ENCODE measurements around the gene JSRP1.

JSRP1 gene

DNA sequence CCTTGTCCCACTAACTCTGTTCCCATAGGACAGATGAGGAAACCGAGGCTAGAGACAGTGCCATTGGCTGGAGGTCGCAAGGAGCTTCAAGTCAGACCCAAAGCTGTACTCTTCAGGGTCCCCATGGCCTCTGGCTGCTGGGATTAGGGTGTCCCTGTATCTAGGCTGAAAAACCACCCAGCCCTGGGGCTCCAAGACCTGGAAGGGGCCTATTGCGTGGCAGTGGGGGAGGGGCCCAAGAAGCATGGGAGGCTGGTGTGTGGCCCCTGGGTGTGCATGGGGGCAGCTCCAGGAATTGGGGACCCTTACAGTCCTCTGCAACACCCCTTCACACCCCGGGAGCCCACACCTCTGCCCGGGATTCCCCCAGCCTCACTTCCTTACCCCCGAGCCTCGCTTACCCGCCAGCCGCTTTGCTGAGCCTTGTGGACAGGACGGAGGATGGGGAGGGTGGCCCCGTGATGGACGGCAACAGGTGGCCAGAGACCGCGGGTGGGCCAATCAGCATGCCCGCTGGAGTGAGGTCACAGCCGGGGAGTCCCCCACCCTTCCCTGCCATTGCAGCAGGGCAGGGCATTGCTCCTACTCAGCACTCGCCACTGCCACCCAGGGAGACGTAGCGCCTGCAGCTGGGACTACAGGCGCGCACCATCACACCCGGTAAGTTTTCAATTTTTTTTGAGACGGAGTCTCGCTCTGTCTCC is at the start of gene JSRP1:
Gene JSRP1 (minus strand): TSS at position 436 of the 704 bp plus-strand sequence. CDS start 1,103 bp downstream, outside the sequence.
- no peak for DNase-seq (ENCODE audit: low read depth)

- no peak for DNase-seq (ENCODE audit: low read depth)
Observed at GRCh38 chr19:2305452-2306280, 49.4 kb upstream of the JSRP1 start.

- DNase-seq (ENCODE audit: low read depth): no peak
Observed at GRCh38 chr19:2303211-2303798, 47.1 kb upstream of the JSRP1 start.

DNA sequence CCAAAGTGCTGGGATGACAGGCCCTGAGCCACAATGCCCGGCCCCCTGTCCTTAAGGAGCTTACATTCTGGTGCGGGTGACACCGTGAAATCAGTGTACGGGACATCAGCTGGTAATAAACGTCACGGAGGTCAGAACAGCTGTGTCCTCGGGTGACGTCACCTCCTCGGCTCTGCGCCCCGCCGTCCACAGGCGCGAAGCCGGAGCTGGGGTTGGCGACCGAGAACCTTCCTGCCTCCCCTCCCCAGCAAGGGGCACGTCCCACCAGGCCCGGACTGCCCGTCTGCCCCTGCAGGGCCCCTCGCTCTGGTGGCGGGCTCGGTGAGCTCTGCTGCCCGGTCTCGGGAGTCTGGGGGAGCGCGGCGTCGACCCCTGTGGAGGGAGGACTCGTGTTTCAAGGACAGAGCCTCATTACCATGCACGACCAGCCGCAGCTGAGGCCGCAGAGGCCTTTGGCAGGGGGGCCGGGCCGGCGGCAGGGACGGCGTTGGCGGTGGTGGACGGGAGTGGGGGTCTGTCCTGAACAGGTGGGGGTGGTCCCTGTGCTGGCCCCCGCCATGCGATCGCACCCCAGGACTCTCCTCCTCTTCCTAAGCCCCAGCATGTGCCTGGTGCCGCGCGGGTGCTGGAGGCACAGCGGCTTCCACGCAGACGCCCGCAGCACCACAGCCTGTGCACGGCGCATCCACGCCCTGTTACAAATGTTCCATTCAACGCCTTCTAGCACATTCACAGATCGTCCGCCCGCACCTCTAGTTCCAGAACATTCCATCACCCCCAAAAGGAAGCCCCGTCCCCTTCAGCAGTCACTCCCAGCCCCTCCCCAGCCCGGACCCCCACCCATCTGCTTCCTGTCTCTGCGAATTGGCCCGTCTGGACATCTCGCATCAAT is 46.3 kb upstream of the JSRP1 start:
- no peak for DNase-seq (ENCODE audit: low read depth)

- DNase-seq (ENCODE audit: low read depth): no peak
Observed at GRCh38 chr19:2300533-2300932, 44.3 kb upstream of the JSRP1 start.

- no peak for DNase-seq (ENCODE audit: low read depth)
Observed at GRCh38 chr19:2296141-2296540, 39.9 kb upstream of the JSRP1 start.

- DNase-seq (ENCODE audit: low read depth): no peak
Observed at GRCh38 chr19:2294687-2295335, 38.6 kb upstream of the JSRP1 start.

GRCh38 chr19:2291185-2291751 is 35.1 kb upstream of the JSRP1 start:
- DNase-seq (ENCODE audit: low read depth): no peak

- no peak for DNase-seq (ENCODE audit: low read depth)
Observed at GRCh38 chr19:2290441-2291184, 34.4 kb upstream of the JSRP1 start.

- DNase-seq (ENCODE audit: low read depth): no peak
Observed at GRCh38 chr19:2289714-2290435, 33.7 kb upstream of the JSRP1 start.

- no peak for DNase-seq (ENCODE audit: low read depth)
Observed at GRCh38 chr19:2288818-2289713, 32.8 kb upstream of the JSRP1 start.

GRCh38 chr19:2288338-2288817 is 32.2 kb upstream of the JSRP1 start:
- no peak for DNase-seq (ENCODE audit: low read depth)

DNA sequence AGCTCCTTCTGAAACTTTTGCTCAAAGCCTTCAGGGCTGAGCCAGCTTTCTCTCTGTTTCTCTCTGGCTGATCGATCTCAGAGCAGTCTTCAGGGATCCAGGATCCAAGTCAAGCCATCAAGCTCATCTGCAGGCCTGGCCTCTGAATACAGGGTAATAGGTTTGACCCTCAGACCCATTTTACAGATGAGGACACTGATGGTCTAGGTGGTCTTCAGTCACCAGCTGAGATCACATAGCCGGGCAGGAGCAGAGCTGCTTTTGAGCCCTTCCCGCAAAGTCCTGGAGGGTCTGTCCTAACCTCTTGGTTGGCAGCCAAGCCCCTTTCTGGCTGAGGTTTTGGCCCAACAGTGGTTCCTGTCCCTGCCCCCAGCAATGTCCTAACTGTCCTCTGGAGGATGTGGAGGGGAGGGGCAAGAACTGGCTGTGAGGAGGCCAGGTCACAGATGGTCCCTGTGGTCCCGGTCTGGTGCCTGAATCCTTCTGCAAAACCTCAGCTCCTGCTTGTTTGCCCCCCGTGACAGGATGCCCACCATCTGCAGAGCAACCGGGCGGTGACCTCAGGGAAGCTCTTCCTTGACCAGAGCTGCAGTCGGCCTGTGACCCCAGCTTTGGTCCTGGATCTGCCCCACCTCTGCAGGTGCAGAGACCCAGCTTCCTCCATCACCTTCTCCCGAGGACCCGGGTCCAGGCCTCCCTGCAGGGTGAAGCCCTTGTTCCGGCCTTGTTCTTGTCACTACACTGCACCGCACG is 31.5 kb upstream of the JSRP1 start:
- no peak for DNase-seq (ENCODE audit: low read depth)

DNA sequence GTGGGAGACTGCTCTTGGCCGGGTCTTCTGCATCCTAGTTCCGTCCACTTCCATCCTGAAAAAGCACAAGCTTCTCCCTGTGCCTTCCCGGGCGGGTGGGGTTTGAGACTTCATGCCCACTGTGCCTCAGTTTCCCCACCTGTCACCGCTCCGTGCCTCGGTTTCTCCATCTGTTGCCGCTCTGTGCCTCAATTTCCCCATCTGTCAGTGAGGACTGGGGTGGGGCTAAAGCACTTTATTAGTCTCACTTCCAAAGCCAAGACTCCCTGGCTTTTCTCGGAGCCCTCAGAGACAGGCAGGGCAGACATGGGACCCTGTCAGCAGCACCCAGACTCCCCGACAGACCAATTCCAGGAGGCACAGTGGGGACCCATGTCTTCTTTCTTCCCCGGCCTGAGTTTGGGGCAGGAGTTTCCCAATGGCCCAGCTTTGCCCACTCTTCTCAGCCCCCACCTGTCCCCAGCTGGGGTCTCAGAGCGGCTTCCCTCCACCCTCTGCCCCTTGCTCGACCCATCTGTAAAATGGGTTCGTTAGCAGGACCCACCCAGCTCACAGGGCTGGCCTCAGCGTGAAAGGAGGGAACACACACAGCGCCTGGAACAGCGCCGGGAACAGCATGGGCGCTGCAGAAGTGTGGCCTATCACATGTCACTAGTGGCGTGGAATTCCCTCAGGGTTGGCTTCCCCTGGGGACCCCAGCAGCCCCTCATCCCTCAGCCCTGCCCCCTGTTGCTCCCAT is 30.4 kb upstream of the JSRP1 start:
- no peak for DNase-seq (ENCODE audit: low read depth)

- DNase-seq (ENCODE audit: low read depth): no peak
Observed at GRCh38 chr19:2283835-2284507, 27.8 kb upstream of the JSRP1 start.

DNA sequence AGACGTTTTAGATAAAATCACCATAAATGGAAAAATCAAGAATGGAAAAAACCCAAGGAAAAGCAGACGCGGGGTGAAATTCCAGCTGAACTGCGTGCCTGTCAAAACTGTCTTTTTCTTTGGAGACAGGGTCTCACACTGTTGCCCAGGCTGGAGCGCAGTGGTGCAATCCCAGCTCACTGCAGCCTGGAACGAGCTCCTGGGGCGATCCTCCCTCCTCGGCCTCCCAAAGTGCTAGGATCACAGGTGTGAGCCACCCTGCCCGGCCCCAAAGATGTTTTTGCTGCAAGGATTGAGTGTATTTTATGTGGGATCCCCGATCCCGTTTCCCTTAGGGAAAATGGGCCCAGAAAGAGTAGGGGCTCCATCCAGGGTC is 26.6 kb upstream of the JSRP1 start:
- no peak for DNase-seq (ENCODE audit: low read depth)

Data from activated T-cell treated with anti-CD3 and anti-CD28 coated beads for 48 hours (primary cell).